NCI-H2107 treated with DMSO at 0.1 percent for 48 hours (cell line): Measurements from ENCODE around the gene HMG20B.
A peak's percentile ranks its signal among the peaks of the same experiment; 100 is the strongest.

Source experiments
- DNase-seq: peaks from one replicate; lab custom pipeline; 2025; ENCODE audit not compliant: unreplicated experiment; lab: John Stamatoyannopoulos, UW

HMG20B gene

DNA sequence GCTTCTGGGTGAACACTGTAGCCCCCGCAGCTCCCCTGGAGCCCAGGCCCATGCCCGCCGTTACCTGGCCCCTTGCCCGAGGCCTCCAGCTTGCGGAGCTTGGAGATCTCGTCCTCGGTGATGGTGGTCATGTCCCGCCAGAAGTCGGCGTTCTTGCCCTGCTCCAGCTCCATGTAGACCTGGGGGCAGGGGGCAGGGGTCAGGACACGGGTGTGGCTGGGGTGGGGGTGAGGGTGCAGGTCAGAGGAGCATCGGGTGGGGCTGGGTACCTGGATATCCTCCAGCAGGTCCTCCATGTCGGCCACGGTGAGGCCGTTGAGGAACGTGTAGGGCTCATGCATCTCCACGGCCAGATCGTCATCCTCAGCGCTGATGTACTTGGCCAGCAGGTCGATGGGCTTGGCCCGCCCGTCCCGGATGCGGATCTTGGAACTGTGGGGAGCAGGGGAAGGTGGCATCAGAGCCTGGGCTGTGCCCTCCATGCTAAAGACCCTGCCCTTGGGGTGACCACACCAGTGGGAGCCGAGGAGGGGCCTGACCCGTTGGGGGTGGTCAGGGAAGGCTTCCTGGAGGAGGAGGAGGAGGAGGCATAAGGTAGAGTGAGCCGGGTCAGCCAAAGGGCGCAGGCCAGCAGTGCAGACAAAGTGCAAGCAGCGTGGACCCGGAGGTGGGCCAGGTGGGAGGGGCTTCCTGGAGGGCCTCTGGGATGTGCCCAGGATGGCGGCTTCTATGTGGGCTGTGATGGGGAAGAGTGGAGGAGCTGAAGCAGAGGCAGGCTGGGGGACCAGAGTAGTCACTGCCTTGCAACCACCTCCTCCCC lies 46.3 kb downstream of the HMG20B start:
- DNase-seq, result no peak

DNA sequence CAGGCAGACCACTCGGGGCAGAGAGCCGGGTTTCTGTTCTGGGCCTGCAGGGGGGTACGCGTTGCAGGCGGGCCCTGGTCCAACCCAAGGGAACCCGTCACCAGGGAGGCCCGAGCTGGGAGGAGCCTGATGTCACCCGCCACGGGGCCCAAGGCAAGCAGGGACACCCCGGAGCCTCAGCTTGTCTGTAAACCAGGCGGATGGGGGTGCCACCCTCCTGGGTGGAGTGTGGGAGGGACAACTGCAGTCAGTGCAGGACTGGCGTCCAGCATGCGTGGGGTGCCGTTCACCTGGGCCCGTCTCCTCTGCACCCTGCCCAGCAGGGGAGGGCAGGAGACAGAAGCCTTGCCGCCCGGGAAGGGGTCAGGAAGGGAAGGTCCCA lies 46.9 kb downstream of the HMG20B start:
- DNase-seq, result no peak

DNA sequence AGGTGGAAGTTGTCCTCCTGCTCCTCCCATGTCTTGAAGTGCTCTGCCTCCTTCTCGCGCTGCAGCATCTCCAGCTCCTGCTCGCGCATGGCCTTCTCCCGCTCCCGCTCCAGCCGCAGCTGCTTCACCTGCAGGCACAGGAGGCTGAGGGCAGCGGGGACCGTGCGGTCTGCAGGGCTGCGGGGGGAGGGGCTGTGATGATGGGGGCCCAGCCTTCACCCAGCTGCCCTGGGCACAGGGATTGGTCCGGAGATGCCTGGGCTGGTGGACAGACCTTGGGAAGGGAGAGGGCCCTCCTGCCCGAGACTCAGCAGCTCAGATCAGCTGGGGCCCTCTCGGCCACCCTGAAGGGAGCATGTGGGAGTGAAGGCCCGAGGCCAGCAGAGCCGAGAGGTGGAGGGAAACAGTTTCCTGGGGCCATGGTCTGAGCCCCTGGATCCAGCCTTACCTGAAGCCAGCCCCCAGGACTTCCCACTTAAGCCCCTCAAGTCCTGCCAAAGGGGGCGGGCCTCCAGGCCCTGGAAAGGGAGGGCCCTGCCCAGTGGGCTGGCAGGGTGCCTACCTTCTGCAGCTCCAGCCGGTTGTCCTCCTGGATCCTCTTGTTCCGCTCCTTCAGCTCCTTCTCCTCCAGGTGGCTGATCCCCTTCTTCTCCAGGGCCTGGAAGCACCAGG lies 47.5 kb downstream of the HMG20B start:
- no peak for DNase-seq

DNA sequence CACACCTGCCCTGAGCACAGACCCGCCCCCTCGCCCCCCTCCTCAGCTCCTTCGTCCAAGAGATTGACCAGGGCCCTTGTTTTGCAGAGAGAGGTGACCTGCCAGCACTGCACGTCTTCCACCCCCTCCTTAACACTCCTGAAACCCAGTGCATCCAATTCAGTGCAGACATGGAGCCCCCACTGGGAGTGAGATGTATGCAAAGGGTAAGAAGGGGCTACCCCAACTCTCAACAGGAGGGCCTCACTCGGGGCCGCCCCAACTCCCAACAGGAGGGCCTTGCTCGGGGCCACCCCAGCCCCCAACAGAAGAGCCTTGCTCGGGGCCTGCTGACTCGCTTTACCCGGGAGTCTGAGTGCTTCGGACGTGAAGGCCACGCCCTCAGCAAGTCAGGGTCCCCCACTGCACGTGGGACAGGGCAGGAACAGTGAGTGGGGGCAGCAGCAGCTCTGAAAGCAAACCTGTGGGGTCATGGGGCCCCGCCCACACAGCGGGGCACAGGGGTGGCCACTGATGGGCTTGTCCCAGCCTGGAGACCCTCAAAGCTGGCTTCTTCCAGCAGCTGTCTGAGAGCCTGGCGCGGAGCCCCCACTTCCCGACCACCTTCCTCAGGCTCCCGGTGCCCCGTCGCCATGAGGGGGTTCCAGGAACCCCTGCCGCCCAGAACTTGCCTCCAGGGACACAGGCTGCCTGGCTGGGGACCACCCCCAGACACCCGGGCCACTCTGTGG lies 48.2 kb downstream of the HMG20B start:
- DNase-seq, result no peak

DNA sequence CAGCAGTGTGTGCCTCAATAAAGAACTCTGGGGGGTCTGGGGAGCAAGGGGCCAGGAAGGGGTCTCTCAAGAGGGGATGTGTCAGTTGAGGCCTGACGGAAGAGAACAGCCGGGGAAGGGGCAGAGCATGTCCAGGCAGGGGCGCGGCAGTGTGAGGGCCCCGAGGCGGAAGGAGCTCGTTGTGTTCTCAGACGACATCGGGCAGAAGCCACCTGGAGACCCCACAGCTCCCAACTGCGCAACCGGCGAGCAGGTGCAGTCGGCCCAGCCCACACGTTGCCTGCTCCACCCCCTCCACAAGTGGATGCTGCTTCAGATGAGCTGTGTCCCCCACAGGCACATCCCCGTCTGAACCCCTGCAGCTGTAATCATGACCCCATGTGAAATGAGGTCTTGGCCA lies 48.9 kb downstream of the HMG20B start:
- no peak for DNase-seq

DNA sequence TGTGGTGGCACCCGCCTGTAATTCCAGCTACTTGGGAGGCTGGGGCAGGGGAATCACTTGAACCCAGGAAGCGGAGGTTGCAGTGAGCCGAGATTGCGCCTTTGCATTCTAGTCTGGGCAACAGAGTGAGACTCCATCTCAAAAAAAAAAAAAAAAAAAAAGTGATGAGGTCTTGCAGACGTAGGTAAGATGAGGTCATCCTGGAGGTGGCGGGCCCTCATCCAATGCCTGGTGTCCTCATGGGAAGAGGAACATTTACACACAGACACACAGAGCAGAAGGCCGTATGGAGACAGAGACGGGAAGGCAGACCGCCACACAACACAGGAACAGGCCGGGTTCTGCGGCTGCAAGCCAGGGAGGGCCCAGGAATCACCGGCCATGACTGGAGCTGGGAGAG lies 49.5 kb downstream of the HMG20B start:
- DNase-seq, result no peak

DNA sequence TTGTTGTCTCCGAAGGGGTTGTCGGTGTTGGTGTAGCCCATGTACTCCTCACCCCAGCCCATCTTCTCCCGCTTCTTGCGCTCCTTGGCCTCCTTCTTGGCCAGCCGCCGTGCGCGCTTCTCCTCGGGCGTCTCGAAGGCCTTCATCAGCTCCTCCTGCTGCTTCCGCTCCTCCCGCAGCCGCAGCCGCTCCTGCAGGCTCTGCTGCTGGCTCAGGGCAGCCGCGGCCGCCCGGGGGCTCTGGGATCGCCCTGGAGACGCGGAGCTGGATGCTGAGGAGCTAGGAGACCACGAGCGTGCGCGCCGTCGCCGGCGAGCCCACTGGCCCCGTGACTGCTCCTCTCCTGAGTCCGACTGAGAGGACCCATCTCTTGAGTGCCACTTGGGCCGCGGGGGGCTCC lies 51.0 kb downstream of the HMG20B start:
- no peak for DNase-seq

DNA sequence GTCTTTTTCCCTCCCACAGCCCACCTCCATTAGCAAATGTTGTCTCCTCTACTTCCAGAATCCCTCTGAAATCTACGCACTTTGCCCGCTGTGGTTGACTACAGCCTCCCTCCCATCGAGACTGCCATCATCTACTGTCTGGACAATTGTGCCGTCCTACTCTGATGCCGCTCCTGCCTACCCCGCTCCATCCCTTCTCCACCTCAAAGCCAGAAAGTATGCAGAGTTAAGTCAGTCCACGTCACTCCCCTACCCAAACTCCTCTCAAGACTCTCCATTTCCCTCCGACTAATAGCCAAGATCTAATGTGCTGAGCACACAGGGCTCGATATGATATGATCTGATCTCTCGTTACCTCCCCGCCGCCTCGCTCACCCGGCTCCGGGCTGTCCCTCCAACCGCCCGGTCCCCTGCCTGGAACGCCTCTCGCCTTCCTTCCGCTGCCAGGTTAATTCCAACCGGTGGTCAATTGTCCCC lies 53.3 kb downstream of the HMG20B start:
- DNase-seq, result no peak

DNA sequence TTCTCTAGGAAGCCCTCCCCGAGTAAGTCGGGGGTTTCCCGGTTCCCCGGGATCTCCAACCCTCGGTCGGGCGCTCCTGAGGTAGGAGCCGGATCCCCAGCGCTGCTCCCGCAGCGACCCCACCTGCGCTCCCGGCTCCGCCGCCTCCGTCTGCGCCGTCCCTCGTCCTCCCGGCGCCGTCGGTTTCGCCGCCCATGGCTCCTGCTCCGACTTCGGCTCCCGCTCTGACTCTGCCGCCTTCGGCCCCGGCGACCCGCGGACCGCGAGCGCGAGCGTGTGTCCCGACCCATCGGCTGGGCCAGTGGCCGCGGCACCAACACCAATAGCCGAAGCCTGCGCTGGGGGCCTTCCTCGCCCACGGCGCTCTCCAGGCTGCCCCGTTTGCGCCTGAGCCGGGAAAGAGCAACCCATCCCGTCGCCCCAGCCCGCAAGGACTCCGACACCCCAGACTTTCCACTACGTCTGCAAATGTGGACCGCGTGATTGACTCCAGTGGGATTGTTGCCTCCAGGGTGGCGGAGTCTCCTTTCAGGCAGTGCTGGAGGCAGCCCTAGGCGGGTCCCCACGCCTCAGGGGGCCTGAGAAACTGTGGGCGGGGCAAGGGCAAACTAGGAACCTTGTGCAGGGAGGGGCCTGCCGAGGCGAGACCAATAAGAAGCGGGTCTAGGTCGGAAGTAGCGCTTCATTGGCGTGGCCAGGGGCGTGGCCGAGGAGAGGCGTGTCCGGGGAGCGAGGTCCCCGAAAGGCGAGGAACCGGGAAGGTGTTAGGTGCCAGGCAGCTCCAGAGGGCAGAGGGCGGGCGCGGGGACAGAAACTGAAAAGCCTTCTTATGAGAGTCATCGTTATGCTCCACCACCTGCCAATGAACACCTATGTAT lies 54.0 kb downstream of the HMG20B start, which contains the start of gene CACTIN:
Gene CACTIN (minus strand): TSS at position 318 of the 878 bp plus-strand sequence. CDS start 28 bp downstream, at position 290.
- peak; percentile 98 for DNase-seq

DNA sequence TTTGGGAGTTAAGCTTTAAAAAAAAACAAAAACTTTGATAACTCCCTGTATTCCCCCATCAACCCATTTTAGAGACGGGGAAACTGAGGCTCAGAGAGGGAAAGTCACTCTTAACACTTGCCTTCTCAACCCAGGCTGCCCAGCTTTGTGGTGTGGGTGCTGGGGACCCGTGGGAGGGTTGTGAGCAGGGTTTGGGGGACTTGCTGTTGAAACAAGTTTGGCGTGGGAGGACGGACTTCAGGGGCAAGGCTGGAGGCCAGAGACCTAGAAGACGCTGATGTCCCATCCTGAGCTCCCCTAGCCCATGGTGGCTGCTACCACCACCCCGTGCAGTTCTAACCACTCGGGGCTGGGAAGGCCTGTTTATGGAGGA lies 54.6 kb downstream of the HMG20B start:
- no peak for DNase-seq
